GM18505 (cell line): ENCODE results near the gene XAGE2.
"Not testable (repeated sequence)": the region's sequence is repeated elsewhere in the genome, so short reads cannot be mapped to it uniquely, and the experiment has no call there.

Experiments used
- ATAC-seq: cut with Tn5 transposase; IDR thresholded peaks from one replicate; pipeline ENCODE4 v1.9.1; 2021; ENCODE audit not compliant: unreplicated experiment
- POLR2A ChIP-seq: IDR thresholded peaks from 4 replicates; pipeline ENCODE4 v1.6.1; 2011; ENCODE audit warnings: borderline replicate concordance; ENCODE audit not compliant: insufficient read depth, insufficient read length; ENCODE audit errors: extremely low read depth

The XAGE2 gene, protein sequence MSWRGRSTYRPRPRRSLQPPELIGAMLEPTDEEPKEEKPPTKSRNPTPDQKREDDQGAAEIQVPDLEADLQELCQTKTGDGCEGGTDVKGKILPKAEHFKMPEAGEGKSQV

DNA sequence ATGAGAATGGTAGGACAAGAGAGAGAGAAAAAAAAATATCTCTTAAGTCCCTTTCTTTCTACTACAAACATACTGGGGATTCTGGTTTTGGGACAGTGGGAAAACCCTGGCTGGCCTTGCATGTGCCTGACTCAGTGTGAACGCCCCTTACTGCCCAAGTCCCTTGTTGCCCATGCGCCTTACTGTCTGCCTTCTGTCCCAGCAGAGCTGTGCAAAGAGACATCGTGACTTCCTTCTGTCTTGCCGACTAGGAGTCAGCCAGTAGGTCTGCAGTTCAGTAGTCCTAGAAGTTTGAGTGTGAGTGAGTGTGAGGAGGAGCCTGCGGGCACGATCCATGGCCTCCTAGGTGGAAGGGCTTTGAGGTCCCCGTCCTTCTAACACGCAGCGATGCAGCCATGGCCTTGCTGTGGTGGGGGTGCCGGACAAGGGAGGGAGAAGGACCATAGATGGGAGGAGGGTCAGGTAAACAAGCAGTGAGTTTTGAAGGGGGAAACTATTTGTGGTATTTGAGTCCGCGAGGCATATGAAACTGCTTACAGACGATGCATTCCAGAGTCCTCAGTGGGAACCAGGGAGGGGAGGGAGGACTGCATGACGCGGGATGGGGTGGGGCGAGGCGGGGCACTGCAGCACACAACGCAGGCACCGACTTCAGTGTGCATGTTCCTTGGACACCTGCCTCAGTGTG lies at the start of gene XAGE2:
Gene XAGE2 (plus strand): TSS at position 654 of the 688 bp plus-strand sequence. CDS start 994 bp downstream, outside the sequence.
- TF ChIP-seq POLR2A = no peak
- ATAC-seq = no peak

DNA sequence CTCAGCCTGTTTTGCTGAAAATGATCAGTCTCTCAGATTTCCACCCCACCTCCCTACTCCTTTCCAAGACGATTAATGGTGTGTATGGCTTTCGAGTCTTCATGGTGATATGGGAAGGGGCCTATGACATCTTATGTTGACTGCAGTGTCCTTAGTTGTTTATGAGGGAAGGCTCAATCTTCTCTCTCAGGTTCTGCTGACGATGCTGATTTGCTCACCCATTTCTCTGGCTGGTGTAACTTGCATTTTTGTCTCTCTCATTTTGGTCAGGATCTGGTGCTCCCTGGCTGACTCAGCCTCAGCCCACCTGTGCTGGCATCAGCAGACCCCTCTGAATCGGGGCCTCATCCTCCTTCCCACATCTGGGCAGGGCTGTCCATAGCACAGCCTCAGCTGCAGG lies 31.4 kb upstream of the XAGE2 start:
- ATAC-seq = no peak
- TF ChIP-seq POLR2A = no peak

DNA sequence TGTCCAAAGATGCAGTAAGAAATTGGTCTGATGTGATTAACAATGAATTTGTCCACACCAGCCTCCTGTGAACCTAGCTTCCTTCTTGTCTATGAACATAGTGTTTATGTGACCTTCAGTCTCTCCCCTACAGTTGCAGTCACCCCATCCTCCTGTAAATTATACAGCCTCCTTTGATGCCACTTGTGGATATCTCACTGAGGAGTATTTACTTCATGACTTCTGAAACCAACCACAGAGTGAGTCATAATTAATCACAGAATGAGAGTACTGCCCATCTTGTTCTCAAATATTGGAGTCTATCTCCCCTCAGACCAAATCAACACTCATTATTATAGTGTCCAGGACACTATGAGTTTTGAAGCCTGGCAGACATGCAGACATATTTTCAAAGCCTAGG lies 27.3 kb upstream of the XAGE2 start:
- no peak for ATAC-seq
- no peak for TF ChIP-seq POLR2A

DNA sequence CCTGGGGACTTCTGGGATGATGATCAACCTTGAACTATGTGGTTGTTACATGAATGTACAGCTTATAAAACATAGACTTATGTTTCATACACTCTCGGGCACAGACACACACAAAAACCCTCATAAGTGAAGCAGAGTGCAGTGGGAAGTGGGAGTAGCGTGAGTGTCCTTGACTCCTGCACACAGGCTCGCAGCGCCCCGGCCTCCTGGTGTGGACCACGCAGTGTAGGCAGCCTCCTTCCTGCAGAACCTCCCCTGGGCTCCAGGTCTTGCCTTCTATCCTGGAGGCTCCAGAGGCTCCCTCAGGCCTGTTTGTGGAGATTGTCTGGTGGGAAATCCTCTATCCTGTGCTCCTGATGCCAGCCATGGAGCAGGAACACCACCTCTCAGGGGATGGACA lies 25.7 kb upstream of the XAGE2 start:
- not testable (repeated sequence) for ATAC-seq

DNA sequence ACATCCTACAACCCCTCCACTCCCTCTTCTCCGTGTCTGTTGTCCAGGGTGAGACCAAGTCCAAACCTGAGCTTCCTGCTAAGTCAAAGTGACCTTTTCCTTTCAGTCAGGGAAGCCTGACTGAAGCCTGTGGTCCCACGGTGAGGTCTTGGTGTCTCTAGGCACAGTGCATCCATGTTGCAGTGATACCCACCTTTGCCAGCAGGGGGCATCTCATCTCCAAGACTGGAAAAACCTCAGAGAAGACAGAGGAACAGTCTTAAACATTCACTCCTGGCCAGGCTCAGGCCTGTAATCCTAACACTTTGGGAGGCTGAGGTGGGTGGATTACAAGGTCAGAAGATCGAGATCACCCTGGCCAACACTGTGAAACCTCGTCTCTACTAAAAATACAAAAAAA lies 23.4 kb upstream of the XAGE2 start:
- peak; percentile 68 for ATAC-seq

DNA sequence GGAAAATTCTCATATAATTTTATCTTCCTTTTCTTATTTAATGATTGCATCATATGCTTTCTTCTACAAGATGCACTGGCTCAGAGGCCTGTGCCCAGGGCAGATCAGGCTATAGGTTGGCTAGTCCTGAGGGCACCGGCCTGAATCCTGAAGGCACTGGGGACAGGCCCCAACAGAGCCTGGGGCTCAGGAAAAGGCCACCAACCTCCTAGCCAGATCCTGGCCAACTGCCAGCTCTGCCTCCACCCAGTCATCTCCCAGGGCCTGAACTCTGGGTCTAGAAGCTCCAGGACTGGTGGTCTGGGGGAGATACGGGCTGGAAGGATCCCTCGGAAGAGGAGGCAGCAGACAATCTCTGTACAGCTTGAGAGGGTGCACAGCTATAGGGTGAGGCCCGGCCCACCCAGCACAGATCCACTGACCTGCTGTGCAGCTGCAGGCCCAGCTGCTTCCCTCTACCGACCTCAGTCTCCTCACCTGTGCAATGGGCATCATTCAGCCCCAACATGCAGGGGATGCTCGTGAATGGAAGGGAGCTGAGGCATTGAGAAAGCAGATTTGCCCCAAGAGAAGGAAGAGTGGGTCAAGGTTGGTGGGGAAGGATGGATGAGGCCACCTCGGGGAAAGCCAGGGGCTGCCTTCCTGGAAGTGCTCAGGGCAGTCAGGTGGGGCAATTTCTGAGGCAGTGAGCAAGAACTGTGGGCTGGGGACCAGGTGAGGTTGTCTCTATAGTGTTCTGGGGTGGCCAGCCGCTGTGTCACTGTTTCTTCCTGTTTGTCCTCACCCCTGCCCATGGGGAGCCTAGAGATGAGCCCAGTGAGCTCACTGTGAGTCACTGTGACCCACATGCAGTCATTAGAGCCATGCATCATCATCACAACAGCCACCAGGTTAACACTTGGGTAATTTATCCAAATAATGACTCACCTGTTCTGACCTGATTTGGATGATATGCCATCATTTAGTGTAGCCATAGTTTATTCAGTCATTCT lies 22.4 kb upstream of the XAGE2 start:
- ATAC-seq = no peak

DNA sequence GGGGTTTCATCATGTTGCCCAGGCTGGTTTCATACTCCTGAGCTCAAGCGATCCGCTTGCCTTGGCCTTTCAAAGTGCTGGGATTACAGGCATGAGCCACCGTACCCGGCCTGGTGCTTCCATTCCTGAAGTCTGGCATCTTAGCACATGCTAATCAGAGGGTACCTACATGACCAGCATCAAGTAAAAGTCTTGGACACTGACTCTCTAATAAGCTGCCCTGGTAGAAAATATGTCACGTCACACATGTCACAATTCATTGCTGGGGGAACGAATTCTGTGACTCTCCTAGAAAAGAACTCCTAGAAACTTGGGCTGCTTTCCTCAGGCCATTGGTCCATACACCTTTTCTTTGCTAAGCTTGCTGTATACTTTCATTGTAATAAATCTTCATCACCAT lies 19.1 kb upstream of the XAGE2 start:
- no peak for TF ChIP-seq POLR2A
- no peak for ATAC-seq

More for the DNA sequence above, 22.4 kb upstream of the XAGE2 start:
- TF ChIP-seq POLR2A = no peak

DNA sequence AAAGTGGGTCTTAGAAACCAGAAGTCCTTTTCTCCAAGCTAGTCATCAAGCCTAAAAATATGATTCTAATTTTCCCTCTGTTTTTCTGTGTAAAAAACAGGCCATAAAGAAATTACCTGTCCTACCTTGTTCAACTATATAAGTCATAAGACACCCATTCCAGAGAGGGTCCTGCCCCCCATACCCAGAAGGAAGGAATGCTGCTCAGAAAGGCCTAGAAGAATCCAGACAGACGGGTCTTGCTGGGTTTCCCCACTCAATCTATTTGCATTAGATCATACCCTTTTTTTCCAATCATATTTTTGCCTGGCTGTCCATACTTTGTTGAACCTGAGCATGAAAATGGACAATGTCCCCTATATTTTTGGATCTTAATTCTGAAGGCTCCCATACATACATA lies 16.3 kb upstream of the XAGE2 start:
- no peak for ATAC-seq
- no peak for TF ChIP-seq POLR2A

DNA sequence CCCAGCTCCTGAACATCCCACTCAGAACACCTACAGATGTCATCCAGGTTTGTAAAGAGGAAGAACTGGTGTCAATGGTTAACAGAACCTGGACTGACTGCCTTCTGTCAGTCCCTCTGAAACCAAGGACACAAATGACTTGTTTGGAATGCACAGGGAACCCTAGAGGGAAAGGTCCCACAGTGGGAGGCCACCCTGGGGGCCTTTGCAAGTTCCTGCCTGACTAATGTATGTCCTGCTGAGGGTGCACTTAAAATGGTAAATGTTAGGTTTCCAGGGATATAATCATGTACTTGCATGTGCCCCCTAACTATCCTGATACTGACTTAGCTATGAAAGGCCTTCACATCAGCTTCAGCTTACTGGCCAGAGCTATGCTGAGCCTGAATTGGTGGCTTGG lies 15.0 kb upstream of the XAGE2 start:
- no peak for TF ChIP-seq POLR2A
- ATAC-seq = no peak

DNA sequence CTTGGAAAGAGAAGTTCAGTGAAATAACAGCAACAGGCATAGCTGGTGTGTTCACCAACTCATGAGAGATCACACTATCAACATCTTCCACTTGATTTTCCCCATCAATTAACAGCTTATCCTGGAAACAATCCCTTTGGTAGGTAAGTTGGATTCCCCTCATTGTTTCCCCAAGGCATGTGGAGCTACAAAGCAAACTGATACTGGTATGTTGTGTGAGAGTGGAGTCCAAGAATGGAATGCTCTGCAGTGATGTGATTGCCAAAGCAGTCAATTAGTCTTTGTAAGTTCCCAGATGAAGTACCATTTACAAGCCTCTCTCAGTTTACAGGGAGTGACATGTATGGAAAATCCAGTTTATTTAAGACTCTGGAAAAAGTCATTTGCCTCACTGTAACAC lies 13.7 kb upstream of the XAGE2 start:
- TF ChIP-seq POLR2A = no peak
- no peak for ATAC-seq

DNA sequence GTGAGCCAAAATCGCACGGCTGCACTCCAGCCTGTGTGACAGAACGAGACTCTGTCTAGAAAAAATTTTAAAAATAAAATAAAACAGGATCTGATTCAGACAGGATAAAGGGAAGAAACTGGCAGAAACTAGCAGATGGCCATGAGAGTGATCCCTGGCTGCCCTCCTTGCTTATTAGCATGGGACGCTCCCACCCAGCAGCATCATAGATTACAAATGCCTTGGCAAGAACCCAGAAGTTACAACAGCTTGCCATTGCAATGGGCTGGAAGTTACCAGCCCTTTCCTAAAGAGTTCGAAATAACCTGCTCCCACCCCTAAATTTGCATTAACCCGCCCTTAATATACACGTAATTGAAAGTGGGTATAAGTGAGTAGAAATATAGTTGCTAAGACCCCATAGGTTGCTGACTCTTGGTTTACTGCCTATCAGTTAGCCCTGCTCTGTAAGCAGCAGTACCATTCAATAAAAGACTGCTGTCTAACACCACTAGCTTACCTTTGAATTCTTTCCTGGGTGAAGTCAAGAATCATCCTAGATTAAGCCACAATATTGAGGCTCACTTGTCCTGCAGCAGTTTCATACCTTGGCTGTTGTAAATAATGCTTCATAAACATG lies 9.1 kb upstream of the XAGE2 start:
- TF ChIP-seq POLR2A = no peak
- no peak for ATAC-seq

DNA sequence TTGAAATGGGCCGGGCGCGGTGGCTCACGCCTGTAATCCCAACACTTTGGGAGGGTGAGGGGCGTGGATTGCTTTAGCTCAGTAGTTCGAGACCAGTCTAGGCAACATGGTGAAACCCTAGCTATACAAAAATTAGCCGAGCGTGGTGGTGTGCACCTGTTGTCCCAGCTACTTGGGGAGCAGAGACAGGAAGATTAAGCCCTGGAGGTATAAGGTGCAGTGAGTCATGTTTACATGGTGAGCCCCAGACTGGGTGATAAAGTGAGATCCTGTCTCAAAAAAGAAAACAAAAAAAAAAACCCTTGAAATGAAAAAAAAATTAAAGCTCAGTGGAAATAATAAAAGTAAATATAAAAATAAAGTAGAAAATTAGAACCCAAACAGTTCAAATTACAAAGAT lies 6.9 kb upstream of the XAGE2 start:
- ATAC-seq = no peak

DNA sequence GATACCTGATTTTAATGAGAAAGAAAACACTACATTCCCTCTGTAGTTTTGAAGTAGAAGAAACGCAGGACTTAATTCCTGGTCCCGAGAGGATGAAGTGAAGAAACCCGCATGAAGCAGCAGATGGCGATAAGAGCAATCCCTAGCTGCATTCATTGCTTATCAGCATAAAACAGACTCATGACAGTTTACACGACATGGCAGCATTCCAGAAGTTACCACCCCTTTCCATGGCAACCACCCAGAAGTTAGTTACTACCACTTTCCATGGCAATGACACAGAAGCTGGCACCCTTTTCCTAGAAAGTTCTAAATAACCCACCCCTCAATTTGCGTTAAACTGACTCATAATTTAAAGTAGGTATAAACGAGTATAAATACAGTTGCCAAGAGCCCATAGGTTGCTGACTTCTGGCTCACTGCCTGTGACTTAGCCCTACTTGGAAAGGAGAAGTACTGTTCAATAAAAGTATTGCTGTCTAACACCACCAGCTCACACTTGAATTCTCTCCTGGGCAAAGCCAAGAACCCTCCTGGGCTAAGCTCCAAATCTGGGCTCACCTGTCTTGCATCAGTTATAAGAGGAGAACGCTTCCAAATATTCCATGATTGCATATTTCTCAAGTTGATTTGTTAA lies 5.5 kb upstream of the XAGE2 start:
- no peak for ATAC-seq
- no peak for TF ChIP-seq POLR2A

More for the DNA sequence above, 6.9 kb upstream of the XAGE2 start:
- TF ChIP-seq POLR2A = no peak
